Prostate gland (tissue), 2 donors: Measurements from ENCODE around the gene KRTAP3-2.

Experiments used
- POLR2A ChIP-seq: fragments of 450-650 bp; IDR thresholded peaks from one replicate; pipeline ENCODE4 v1.6.1; 2016; ENCODE audit warnings: antibody characterized with exemption, mild to moderate bottlenecking
- TF ChIP-seq, protein P1 (sequence below), 4 experiments: fragments of 200-600 bp in 2 of 4; fragments of 450-650 bp in 2 of 4; sonication (generic) in 2 of 4; IDR thresholded peaks; 1 replicate in 3 of 4; 2 replicates in 1 of 4; pipeline ENCODE4 v1.5.1; 2016 to 2019; ENCODE audit warnings: antibody characterized with exemption in 4 of 4, mild to moderate bottlenecking in 2 of 4, moderate library complexity in 2 of 4

DNA sequence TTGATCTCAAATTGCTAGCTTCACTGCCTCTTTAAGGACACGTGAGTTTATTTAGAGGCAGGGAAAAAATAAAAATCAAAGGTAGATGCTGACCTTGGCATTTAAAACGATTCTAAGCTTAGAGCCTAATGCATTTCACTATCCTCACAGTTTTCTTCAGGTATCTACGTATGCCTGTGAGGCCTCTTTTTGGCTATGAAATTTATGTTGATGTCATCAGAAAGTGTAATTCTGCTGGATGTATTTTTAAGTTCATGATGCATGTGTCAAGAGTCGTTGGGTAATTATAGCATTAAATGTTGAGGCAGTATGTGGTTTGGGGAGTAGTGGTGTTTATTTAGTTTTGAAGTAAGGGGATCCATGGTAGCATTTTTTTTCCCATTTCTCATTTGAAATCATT is 4.2 kb upstream of the KRTAP3-2 start:
- no peak for TF ChIP-seq POLR2A
- TF ChIP-seq, protein P1, sequence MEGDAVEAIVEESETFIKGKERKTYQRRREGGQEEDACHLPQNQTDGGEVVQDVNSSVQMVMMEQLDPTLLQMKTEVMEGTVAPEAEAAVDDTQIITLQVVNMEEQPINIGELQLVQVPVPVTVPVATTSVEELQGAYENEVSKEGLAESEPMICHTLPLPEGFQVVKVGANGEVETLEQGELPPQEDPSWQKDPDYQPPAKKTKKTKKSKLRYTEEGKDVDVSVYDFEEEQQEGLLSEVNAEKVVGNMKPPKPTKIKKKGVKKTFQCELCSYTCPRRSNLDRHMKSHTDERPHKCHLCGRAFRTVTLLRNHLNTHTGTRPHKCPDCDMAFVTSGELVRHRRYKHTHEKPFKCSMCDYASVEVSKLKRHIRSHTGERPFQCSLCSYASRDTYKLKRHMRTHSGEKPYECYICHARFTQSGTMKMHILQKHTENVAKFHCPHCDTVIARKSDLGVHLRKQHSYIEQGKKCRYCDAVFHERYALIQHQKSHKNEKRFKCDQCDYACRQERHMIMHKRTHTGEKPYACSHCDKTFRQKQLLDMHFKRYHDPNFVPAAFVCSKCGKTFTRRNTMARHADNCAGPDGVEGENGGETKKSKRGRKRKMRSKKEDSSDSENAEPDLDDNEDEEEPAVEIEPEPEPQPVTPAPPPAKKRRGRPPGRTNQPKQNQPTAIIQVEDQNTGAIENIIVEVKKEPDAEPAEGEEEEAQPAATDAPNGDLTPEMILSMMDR (IDR thresholded peaks at IDR 0.05) = no peak
